HL-60 (cell line): ENCODE measurements around the gene FAF1.

Experiments used
- CTCF ChIP-seq: IDR thresholded peaks from one replicate; pipeline ENCODE4 v1.5.1; 2011; ENCODE audit warnings: low read length, control low read depth, inconsistent platforms; ENCODE audit not compliant: insufficient read depth
- GABPA ChIP-seq: IDR thresholded peaks from 2 replicates; pipeline ENCODE4 v1.6.1; 2012; ENCODE audit warnings: low read depth
- POLR2AphosphoS5 ChIP-seq: IDR thresholded peaks from 2 replicates; pipeline ENCODE4 v1.6.1; 2012; ENCODE audit warnings: low read depth
- TF ChIP-seq, protein P1 (sequence below): IDR thresholded peaks from 2 replicates; pipeline ENCODE4 v1.6.1; 2012; ENCODE audit warnings: low read depth; ENCODE audit not compliant: insufficient replicate concordance

GRCh38 chr1:50986653-50987052 is 26.6 kb upstream of the FAF1 start:
- no peak for TF ChIP-seq GABPA
- TF ChIP-seq CTCF: no peak
- TF ChIP-seq, protein P1, sequence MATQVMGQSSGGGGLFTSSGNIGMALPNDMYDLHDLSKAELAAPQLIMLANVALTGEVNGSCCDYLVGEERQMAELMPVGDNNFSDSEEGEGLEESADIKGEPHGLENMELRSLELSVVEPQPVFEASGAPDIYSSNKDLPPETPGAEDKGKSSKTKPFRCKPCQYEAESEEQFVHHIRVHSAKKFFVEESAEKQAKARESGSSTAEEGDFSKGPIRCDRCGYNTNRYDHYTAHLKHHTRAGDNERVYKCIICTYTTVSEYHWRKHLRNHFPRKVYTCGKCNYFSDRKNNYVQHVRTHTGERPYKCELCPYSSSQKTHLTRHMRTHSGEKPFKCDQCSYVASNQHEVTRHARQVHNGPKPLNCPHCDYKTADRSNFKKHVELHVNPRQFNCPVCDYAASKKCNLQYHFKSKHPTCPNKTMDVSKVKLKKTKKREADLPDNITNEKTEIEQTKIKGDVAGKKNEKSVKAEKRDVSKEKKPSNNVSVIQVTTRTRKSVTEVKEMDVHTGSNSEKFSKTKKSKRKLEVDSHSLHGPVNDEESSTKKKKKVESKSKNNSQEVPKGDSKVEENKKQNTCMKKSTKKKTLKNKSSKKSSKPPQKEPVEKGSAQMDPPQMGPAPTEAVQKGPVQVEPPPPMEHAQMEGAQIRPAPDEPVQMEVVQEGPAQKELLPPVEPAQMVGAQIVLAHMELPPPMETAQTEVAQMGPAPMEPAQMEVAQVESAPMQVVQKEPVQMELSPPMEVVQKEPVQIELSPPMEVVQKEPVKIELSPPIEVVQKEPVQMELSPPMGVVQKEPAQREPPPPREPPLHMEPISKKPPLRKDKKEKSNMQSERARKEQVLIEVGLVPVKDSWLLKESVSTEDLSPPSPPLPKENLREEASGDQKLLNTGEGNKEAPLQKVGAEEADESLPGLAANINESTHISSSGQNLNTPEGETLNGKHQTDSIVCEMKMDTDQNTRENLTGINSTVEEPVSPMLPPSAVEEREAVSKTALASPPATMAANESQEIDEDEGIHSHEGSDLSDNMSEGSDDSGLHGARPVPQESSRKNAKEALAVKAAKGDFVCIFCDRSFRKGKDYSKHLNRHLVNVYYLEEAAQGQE: no peak
- TF ChIP-seq POLR2AphosphoS5: no peak
